ENCODE results near the gene CBLC.

- TF ChIP-seq, protein P1, sequence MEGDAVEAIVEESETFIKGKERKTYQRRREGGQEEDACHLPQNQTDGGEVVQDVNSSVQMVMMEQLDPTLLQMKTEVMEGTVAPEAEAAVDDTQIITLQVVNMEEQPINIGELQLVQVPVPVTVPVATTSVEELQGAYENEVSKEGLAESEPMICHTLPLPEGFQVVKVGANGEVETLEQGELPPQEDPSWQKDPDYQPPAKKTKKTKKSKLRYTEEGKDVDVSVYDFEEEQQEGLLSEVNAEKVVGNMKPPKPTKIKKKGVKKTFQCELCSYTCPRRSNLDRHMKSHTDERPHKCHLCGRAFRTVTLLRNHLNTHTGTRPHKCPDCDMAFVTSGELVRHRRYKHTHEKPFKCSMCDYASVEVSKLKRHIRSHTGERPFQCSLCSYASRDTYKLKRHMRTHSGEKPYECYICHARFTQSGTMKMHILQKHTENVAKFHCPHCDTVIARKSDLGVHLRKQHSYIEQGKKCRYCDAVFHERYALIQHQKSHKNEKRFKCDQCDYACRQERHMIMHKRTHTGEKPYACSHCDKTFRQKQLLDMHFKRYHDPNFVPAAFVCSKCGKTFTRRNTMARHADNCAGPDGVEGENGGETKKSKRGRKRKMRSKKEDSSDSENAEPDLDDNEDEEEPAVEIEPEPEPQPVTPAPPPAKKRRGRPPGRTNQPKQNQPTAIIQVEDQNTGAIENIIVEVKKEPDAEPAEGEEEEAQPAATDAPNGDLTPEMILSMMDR (IDR thresholded peaks at IDR 0.05) = no peak
- TF ChIP-seq POLR2A (IDR thresholded peaks at IDR 0.05) = no peak
Measured at GRCh38 chr19:44772959-44773358, 4.7 kb upstream of the CBLC start.

Measured in upper lobe of left lung (tissue), 4 donors.